HG03469 (cell line): ENCODE measurements around the gene PKNOX1.
"Not testable (repeated sequence)": the region's sequence is repeated elsewhere in the genome, so short reads cannot be mapped to it uniquely, and the experiment has no call there.

Experiments used
- ATAC-seq: cut with Tn5 transposase; IDR thresholded peaks from one replicate; pipeline ENCODE4 v1.9.1; 2021; ENCODE audit warnings: mild to moderate bottlenecking, moderate library complexity, moderate number of reproducible peaks; ENCODE audit not compliant: unreplicated experiment

The PKNOX1 gene

GRCh38 chr21:42949094-42949755, 25.1 kb upstream of the PKNOX1 start:
- ATAC-seq: not testable (repeated sequence)

- not testable (repeated sequence) for ATAC-seq
These were observed 23.2 kb upstream of the PKNOX1 start for GRCh38 chr21:42951193-42951592.

GRCh38 chr21:42956824-42957630, 17.3 kb upstream of the PKNOX1 start:
- ATAC-seq: peak; percentile 100

GRCh38 chr21:42958122-42958521, 16.2 kb upstream of the PKNOX1 start:
- not testable (repeated sequence) for ATAC-seq

- ATAC-seq: no peak
These were observed 14.6 kb upstream of the PKNOX1 start for GRCh38 chr21:42959728-42960127.

GRCh38 chr21:42962380-42963007, 11.9 kb upstream of the PKNOX1 start:
- ATAC-seq: no peak

- no peak for ATAC-seq
These were observed 10.3 kb upstream of the PKNOX1 start for GRCh38 chr21:42964086-42964485.

GRCh38 chr21:42964546-42965210, 9.7 kb upstream of the PKNOX1 start:
- no peak for ATAC-seq

- no peak for ATAC-seq
These were observed 9.2 kb upstream of the PKNOX1 start for GRCh38 chr21:42965211-42965560.

GRCh38 chr21:42967616-42968015, 6.7 kb upstream of the PKNOX1 start:
- ATAC-seq: not testable (repeated sequence)

- no peak for ATAC-seq
These were observed 5.2 kb upstream of the PKNOX1 start for GRCh38 chr21:42969193-42969600.

- ATAC-seq: no peak
These were observed 3.3 kb upstream of the PKNOX1 start for GRCh38 chr21:42970946-42971653.

GRCh38 chr21:42971897-42972275, 2.5 kb upstream of the PKNOX1 start:
- no peak for ATAC-seq

- ATAC-seq: no peak
These were observed 912 bp upstream of the PKNOX1 start for GRCh38 chr21:42973309-42973990.

GRCh38 chr21:42974832-42975820, 764 bp downstream of the PKNOX1 start:
- peak; percentile 8 for ATAC-seq

- no peak for ATAC-seq
These were observed 1.7 kb downstream of the PKNOX1 start for GRCh38 chr21:42975886-42976608.

- ATAC-seq: no peak
These were observed 6.2 kb downstream of the PKNOX1 start for GRCh38 chr21:42980312-42981213.

GRCh38 chr21:42981214-42981523, 6.8 kb downstream of the PKNOX1 start:
- ATAC-seq: no peak
